Measurements from ENCODE around the gene NTRK3. TPM values are rescaled to one million over a fixed set of nuclear protein-coding genes. Genes with fewer than 3 reads are reported as not detected.

The NTRK3 gene
- total and polyA plus RNA-seq, 12 donors = 1.6 to 8.5 (median 3.3) TPM

- WGBS, 4 donors = 67 to 81% (median 79%) methylated on average over 6 to 7 of the region's 7 CpGs
- TF ChIP-seq POLR2A (IDR thresholded peaks at IDR 0.05) (no peak), CTCF (IDR thresholded peaks at IDR 0.05) (no peak)
- intact Hi-C loops (cut with DNase I) = no loop called here
- Histone ChIP-seq H3K4me3 (no peak overlapping the region), H3K27ac (no peak overlapping the region), H3K9me3 (replicated peaks in 1 of 3) (no peaks in the 10 kb centered on the region), H3K4me1 (replicated peaks in 1 of 2) (no peaks in the 10 kb centered on the region), H3K27me3 (no peaks in the 10 kb centered on the region), H3K36me3 (replicated peaks in 1 of 2) (no peaks in the 10 kb centered on the region)
- DNase-seq = no peak
These were observed 271.1 kb downstream of the NTRK3 start for GRCh38 chr15:87985451-87985850.

GRCh38 chr15:87981969-87982368 is 274.6 kb downstream of the NTRK3 start:
- no peaks in the 10 kb centered on the region for H3K36me3 ChIP-seq (replicated peaks in 1 of 2)
- DNase-seq = no peak
- TF ChIP-seq CTCF (IDR thresholded peaks at IDR 0.05) (no peak), POLR2A (IDR thresholded peaks at IDR 0.05) (no peak)
- H3K27ac ChIP-seq = no peak overlapping the region
- 65 to 75% (median 69%) methylated on average over 6 of the region's 6 CpGs for WGBS, 4 donors
- H3K4me1 ChIP-seq (replicated peaks in 1 of 2) = no peaks in the 10 kb centered on the region
- H3K9me3 ChIP-seq (replicated peaks in 1 of 3) = no peaks in the 10 kb centered on the region
- no peaks in the 10 kb centered on the region for H3K27me3 ChIP-seq
- intact Hi-C loops (cut with DNase I) = no loop called here
- H3K4me3 ChIP-seq = no peak overlapping the region

- TF ChIP-seq CTCF (IDR thresholded peaks at IDR 0.05) = no peak
- TF ChIP-seq POLR2A (IDR thresholded peaks at IDR 0.05) = no peak
- Histone ChIP-seq H3K4me3 (no peak overlapping the region), H3K4me1 (replicated peaks in 1 of 2) (no peaks in the 10 kb centered on the region), H3K9me3 (replicated peaks in 1 of 3) (no peaks in the 10 kb centered on the region), H3K27me3 (no peaks in the 10 kb centered on the region), H3K27ac (no peak overlapping the region), H3K36me3 (replicated peaks in 1 of 2) (no peaks in the 10 kb centered on the region)
- 74 to 90% (median 81%) methylated on average over 3 of the region's 3 CpGs for WGBS, 4 donors
- intact Hi-C loops (cut with DNase I) = no loop called here
- no peak for DNase-seq
These were observed 278.6 kb downstream of the NTRK3 start for GRCh38 chr15:87977907-87978306.

GRCh38 chr15:87976552-87976951 is 280.0 kb downstream of the NTRK3 start:
- Histone ChIP-seq H3K9me3 (replicated peaks in 1 of 3) (no peaks in the 10 kb centered on the region), H3K27ac (no peak overlapping the region), H3K27me3 (no peaks in the 10 kb centered on the region), H3K4me1 (replicated peaks in 1 of 2) (no peaks in the 10 kb centered on the region), H3K36me3 (replicated peaks in 1 of 2) (no peaks in the 10 kb centered on the region), H3K4me3 (no peak overlapping the region)
- no peak for TF ChIP-seq CTCF (IDR thresholded peaks at IDR 0.05)
- no peak for TF ChIP-seq POLR2A (IDR thresholded peaks at IDR 0.05)
- WGBS, 4 donors = 57 to 91% (median 86%) methylated on average over 3 of the region's 3 CpGs
- intact Hi-C loops (cut with DNase I) = no loop called here
- DNase-seq = no peak
